ENCODE measurements around the gene ABR.
"Not testable (repeated sequence)": the region's sequence is repeated elsewhere in the genome, so short reads cannot be mapped to it uniquely, and the experiment has no call there.

Gene ABR

GRCh38 chr17:1201132-1201702 lies 21.4 kb upstream of the ABR start:
- DNase-seq: peak; percentile 62

DNA sequence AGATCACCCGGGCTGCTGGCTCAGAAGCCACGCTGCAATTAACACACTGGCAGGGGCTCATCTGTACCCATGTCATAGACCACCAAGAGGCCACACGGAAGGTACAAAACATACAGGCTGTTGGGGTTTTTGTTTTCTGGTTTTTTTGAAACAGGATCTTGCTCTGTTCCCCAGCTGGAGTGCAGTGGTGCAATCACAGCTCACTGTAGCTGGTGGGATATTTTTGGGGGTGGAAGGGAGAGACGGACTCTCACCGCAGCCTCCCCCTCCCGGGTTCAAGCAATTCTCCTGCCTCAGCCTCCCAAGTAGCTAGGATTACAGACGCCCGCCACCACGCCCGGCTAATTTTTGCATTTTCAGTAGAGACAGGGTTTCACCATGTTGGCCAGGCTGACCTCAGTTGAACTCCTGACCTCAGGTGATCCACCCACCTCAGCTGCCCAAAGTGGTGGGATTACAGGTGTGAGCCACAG lies 19.5 kb upstream of the ABR start:
- DNase-seq: not testable (repeated sequence)

DNA sequence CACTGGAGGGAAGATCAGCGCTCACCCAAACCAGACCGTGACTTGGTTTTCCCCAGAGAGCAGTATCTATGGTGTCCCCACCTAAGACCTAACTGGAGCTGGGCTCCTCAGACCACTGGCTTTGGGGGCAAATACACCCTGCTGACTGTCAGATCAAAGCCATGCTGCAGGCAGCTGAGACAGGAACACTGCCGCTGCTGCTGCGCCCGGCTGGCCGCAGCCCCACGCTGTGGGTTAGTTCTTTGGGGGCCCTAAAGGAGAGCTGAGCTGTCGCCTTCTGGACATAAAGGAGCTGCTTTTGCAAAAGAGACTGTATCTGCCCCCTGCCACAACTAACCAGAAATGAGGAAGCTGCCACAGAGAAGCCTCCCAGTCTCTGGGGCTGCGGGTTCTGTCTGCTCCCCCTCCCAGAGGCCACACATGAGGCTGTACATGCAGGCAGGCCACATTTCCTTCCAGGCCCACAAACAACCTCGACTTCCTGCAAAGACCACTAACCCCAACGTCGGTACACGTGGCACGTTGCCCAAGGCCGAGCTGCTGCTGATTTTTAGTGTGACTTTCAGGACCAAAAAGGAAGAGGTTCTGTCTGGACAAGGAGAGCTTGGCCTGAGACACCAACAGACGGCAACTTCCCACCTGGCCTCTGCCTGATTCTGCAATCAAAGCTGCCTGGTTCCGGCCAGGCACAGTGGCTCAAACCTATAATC lies 18.2 kb upstream of the ABR start:
- peak; percentile 65 for DNase-seq

GRCh38 chr17:1197379-1197778 lies 17.6 kb upstream of the ABR start:
- DNase-seq: no peak

DNA sequence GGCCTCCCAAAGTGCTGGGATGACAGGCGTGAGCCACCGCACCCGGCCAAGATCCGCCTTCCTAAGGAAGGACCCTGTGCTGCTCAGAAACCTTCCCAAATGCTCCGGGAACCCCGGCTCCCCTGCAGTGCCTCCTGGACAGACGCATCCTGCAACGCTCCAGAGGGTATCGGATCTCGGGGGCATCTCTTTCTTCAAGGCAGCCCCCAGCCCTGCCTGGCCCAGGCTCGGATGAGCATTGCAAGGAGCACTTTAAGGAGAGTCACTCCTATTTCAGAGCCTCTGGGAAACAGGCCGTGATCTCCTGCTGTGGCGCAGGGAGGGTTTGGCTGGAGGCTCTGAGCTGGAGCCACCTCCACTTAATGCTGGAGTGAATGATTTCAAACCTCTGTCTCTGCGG lies 17.2 kb upstream of the ABR start:
- no peak for DNase-seq

- DNase-seq: no peak
Measured at GRCh38 chr17:1192911-1193699, 13.3 kb upstream of the ABR start.

- DNase-seq: no peak
Measured at GRCh38 chr17:1190751-1191331, 11.1 kb upstream of the ABR start.

DNA sequence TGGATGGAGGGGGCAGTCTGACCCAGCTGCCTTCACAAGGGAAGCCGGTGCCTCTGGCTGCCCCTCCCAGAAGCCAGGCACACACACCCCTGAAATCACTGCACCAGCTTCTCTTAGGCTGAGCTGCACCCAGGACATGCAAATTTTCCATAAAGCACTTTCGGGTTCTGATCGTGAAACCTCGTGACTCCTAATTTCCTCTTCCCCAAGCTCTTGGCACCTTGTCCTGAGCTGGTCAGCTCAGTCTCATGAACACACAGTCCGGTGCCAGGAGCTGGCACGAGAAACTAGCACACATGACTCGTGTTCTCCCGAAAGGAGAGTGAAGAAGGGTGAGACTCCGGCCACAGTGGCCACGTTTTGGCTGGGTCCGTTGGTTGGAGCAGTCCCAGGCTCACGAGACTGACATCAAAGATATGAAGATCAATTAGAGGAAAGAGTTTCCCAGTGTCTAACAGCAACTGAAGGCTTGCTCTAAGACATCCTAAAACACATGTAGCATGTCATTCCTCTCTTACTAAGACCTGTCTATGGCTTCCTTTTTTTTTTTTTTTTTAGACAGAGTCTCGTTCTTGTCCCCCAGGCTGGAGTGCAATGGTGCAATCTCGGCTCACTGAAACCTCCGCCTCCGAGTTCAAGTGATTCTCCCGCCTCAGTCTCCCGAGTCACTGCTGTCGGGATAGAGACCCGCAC lies 9.2 kb upstream of the ABR start:
- DNase-seq: no peak

DNA sequence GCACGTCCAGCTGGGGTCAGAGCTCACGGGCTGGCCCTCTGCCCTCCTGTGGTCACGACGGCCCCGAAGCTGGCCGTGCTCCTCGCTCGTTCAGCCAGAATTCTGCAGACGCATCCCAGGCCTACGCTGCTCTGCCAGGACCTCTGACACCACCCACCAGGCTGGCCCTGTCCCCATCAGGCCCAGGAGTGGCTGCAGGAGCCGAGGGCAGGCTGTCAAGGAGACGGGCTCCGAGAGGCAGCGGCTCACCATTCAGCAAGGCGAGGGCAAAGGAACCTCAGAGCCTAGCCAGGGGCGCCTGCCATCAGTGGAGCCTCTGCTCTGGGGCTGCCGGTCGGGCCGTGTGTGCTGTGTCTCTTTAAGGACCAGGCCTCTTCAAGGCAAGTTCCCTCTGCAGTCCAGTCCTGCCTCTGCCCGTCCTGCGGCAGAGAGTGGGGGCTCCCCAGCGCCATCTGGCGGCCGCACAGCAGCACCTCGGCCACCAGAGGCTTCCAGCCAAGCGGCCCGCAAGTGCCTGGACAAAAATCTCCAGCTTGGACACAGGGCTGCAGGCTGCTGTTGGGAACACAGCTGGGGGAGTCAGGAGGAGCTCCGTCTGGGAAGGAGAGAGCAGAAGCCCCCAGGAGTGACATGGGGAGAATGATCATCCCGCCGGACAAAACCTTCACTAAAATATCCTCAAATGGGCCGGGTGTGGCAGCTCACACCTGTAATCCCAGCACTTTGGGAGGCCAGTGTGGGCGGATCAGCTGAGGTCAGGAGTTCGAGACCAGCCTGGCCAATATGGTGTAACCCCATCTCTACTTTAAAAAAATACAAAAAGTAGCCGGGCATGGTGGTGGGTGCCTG lies 7.4 kb upstream of the ABR start:
- DNase-seq: peak; percentile 83

DNA sequence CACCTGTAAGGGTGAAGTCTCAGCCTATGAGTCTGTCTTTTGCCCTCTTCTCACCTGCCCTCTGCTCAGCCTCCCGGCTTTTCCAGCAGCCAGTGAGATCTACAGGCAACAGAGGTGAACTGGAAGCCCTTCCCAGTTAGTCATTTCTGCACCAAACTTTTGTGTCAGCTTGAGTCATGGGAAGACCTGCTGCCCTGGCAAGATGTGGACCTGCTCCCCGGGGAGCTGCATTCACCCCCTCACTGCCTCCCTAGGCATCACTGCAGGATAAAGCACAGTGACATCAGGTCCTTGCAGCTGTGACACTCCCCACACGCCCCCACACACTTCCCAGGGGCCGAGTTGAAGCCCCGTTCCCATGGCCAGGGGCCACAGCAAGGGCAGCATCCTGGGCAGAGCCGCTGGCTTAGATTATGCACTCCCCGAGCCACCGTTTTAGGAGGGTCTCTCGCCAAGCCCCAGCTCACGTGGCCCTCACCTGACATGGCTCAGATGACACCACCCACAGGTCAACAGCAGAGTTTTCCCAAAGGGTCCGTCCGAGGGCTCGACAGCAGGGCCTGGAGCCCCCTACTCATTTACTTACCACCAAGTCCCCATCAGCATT lies 6.5 kb upstream of the ABR start:
- DNase-seq: no peak

DNA sequence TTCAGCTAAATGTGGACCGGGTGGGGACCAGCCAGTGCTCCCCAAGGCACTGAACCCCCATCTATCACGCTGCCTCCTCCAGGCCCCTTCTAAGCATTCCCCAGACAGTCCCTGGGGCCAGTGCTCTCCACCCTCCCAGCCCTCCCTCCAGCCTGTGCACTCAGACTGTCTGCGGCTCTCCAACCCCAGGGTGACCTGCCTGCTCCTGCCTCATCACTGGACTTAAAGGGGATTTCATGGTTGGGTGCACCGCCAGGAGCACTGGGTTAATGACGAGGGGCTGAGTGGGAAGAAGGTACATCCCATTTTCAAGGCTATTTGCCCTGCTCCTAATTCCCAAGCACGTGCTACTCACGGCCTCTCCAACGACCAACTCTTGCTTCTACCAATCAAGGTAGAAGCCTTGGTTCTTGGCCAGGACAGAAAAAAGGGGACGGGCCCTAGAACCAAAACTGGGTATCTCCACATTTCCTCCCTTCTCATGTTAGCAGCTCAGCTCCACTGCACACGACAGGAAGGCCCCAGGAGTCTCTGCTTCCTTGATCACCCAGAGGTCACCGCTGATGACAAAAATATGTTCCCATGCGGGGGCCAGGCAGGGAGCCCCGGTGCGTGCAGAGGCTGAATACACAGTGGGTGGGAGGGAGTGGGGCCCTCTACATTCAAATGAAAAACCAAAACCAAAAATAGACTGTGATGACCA lies 3.5 kb upstream of the ABR start:
- no peak for DNase-seq

DNA sequence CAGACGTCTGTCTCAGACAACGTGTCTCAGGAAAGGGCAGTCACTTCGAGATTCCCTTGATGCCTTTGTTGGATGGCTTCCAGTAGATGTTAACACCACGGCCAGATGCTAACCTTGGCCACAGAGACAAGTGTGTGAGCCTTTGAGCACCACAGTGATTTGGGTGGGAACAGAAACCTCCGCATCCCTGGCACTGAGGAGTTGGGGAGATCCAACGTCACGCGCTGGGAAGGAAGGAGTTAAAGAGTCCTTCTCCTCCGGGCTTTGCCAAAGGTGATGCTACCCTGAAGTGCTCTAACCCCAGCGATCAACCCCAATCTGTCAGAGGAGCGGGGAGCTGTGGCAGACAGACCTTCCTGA lies 3.0 kb upstream of the ABR start:
- DNase-seq: no peak

DNA sequence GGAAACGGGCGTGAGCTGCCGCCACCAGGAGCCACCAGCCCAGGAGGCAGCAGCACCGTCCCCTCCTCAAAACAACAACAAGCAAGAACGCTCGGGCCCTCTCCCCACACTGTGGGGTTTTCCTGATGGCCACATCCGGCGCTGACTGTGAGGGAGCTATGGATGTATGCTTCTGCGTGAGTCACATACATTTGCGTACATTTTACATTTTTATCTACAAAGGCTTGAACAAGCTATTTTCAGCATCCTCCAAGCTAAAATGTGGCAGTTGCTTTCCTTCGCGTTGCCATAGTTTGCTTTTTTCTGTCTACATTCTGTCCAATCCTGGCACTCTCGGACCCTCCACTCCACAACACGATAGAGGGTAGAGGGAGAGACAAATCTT lies 2.0 kb upstream of the ABR start:
- DNase-seq: no peak

- no peak for DNase-seq
Measured at GRCh38 chr17:1180958-1181752, 1.4 kb upstream of the ABR start.

DNA sequence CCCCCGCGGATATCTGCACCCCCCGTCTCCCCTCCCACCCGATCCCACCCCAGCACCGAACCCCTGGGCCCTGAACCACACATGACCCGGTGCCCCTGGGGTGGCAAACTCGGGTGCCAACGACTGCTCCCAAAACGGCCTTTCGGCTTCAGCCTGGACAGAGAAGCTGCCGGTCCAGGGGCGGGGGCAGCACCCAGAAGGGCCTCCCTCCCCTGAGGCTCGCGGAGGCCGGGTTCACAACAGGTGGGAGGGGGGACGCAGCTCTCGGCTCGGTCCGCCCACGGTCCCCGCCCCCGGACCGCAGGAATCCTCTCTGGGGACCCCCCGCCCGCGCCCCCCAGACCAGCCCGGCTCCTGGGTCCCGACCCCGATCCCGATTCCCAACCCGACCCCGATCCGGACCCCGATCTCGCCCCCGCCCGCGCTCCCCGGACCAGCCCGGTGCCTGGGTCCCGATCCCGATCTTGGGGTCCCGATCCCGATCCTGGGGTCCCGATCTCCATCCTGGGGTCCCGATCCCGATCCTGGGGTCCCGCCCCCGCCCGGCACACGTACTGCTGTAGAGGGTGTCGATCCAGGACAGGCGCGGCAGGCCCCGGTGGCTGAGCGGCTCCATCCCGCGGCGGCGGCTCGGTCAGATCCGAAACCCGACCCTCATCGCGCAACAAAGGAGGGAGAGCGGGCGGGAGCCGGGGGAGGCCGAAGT lies 516 bp downstream of the ABR start:
- DNase-seq: peak; percentile 40

DNA sequence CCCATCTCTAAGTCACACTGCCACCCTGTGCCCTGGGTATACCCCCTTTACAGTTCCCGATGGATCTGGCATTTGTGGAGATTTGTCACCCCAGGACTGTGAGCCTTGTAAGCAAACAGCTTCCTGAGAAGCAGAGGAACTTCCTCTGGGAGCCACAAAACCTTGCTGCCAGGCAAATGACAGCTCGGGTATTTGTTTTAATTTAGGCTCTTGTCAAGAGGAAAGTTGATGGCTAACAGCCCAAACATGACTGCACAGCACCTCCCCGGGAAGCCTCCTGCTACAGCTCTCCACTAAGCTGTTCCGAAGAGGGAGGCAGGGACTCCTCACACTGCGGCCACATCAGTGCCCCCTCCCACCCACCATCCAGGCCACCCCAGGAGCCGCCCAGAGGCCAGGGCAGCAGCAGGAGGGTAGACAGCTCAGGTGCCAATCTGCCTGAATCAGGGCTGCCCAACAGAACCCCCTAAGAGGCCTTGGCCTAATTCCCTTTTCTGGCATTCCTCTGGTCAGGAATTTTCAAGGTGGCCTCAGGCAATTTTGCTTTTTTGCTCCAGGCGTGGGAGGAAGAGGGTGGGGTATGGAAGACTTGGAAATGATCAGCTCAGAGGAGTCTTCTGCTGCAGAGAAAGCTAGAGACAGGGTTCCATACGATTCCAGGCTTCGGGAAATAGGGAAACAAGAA lies 2.6 kb downstream of the ABR start:
- no peak for DNase-seq

DNA sequence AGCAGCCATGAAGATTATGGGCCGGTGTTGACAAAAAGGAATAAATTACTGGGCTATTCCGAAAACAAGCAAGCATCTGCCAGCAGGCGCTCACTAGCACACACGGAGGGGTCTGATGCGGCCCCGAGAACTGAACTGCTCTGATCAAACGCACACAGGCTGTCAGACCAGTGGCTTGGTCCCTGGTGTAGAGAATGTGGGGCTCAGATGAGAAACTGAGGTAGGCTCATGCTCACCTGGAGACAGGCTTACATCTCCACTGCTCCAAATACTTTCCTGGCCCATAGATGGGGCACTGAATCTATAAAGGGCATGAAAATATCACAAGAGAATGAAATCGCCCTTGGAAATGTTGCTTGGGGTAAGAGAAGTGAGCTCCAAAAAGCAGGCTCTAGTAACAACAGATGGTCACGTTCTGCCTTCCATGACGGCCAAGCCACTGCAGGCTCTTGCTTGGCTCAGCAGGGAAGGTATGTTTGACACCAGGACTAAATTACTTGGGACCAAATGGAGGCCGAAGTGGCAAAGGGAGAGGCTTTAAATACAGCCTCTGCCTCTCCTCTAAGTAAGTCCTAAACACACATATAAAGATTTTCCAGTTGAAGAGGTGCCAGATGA lies 5.4 kb downstream of the ABR start:
- DNase-seq: no peak
